ENCODE results near the gene NOL4L. TPM values are rescaled to one million over a fixed set of nuclear protein-coding genes. Genes with fewer than 3 reads are reported as not detected.

The NOL4L gene
- polyA plus RNA-seq, 3 donors: 1.1 to 30.9 (median 2.8) TPM

GRCh38 chr20:32603046-32603726 is 18.1 kb upstream of the NOL4L start:
- peak; percentile 73 to 90 (median 79) for DNase-seq
- no peaks in the 10 kb centered on the region for H4K20me1 ChIP-seq (ENCODE audit: insufficient read depth, low read length)
- WGBS (ENCODE audit: insufficient coverage): 12% methylated on average over 18 of the region's 18 CpGs
- H3K4me3 ChIP-seq (replicated peaks in 1 of 3; ENCODE audit: low read depth in 2 of 3, low read length in 3 of 3): peak overlapping the region in 1 of 3 experiments; percentile 28
- peak overlapping the region in 1 of 2 donors; percentile 48 for H3K4me3 Mint-ChIP-seq
- no peaks in the 10 kb centered on the region for H3K27me3 ChIP-seq (ENCODE audit: control insufficient read depth in 2 of 2, insufficient read depth in 2 of 2, low read length in 2 of 2)
- H3K79me2 ChIP-seq (ENCODE audit: insufficient read depth, low read length): no peaks in the 10 kb centered on the region
- intact Hi-C loops (cut with micrococcal nuclease): no loop called here
- H2AFZ ChIP-seq (ENCODE audit: insufficient read depth, low read depth, low read length, poor library complexity, severe bottlenecking): peak overlapping the region; percentile 77
- peaks cover 24% of the 10 kb centered on the region for H3K4me1 Mint-ChIP-seq
- H3K27me3 Mint-ChIP-seq (ENCODE audit: low read depth in 3 of 3): peaks cover 0 to 2% (median 0%) of the 10 kb centered on the region in 3 donors
- peaks cover 2 to 6% of the 10 kb centered on the region in 2 donors for H3K36me3 Mint-ChIP-seq
- no peaks in the 10 kb centered on the region for H3K36me3 ChIP-seq (replicated peaks in 1 of 2; ENCODE audit: control insufficient read depth in 1 of 2, insufficient read depth in 2 of 2, low read length in 2 of 2)
- peak overlapping the region; percentile 58 to 67 for H3K27ac ChIP-seq (ENCODE audit: low read depth in 1 of 2, low read length in 2 of 2)
- H3K9me3 ChIP-seq (replicated peaks in 1 of 2; ENCODE audit: control insufficient read depth in 1 of 2, insufficient read depth in 1 of 2, low read length in 2 of 2): no peaks in the 10 kb centered on the region
- H3K9me3 Mint-ChIP-seq: no peaks in the 10 kb centered on the region
- TF ChIP-seq CTCF (IDR thresholded peaks at IDR 0.05): no peak
- H3K9ac ChIP-seq (ENCODE audit: insufficient read depth, low read length, poor library complexity, severe bottlenecking): peak overlapping the region; percentile 19
- peak overlapping the region; percentile 35 for H3K4me2 ChIP-seq (replicated peaks; ENCODE audit: extremely low read depth, low read length, poor library complexity, severe bottlenecking)
- H3K4me1 ChIP-seq (ENCODE audit: control insufficient read depth in 1 of 2, insufficient read depth in 2 of 2, low read length in 2 of 2): peaks cover 49 to 54% of the 10 kb centered on the region in 2 donors
- peak overlapping the region in 6 of 7 donors; percentile 14 to 84 (median 80) for H3K27ac Mint-ChIP-seq

DNA sequence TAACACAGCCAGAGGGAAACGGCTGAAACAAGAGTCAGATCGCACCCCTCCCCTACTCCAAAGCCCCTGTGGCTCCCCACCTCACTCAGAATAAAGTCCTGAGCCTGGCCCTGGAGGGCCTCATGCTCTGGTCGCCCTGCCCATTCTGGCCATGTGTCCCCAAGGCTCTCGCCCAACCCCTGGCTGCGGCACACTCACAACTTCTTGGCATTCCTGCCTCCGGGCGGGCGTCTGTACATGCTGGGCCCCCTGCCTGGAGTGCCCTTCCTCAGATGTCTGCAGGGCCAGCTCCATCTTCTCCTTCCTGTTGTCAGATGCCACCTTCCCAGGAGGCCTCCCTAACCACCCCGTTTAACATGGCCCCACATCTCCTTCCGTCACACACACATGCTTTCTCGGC is 17.1 kb upstream of the NOL4L start:
- Mint-ChIP-seq H3K36me3 (peaks cover 2 to 6% of the 10 kb centered on the region in 2 donors), H3K4me3 (no peak overlapping the region), H3K27ac (peak overlapping the region in 5 of 7 donors; percentile 20 to 82 (median 76)), H3K9me3 (no peaks in the 10 kb centered on the region), H3K27me3 (ENCODE audit: low read depth in 3 of 3) (peaks cover 0 to 2% (median 0%) of the 10 kb centered on the region in 3 donors), H3K4me1 (peaks cover 24% of the 10 kb centered on the region)
- H3K9ac ChIP-seq (ENCODE audit: insufficient read depth, low read length, poor library complexity, severe bottlenecking): no peak overlapping the region
- 80% methylated on average over 11 of the region's 11 CpGs for WGBS (ENCODE audit: insufficient coverage)
- no peak for TF ChIP-seq CTCF (IDR thresholded peaks at IDR 0.05)
- H3K36me3 ChIP-seq (replicated peaks in 1 of 2; ENCODE audit: control insufficient read depth in 1 of 2, insufficient read depth in 2 of 2, low read length in 2 of 2): no peaks in the 10 kb centered on the region
- peak overlapping the region in 1 of 3 experiments; percentile 28 for H3K4me3 ChIP-seq (replicated peaks in 1 of 3; ENCODE audit: low read depth in 2 of 3, low read length in 3 of 3)
- no peak overlapping the region for H3K4me2 ChIP-seq (replicated peaks; ENCODE audit: extremely low read depth, low read length, poor library complexity, severe bottlenecking)
- H3K27me3 ChIP-seq (ENCODE audit: control insufficient read depth in 2 of 2, insufficient read depth in 2 of 2, low read length in 2 of 2): no peaks in the 10 kb centered on the region
- H3K4me1 ChIP-seq (ENCODE audit: control insufficient read depth in 1 of 2, insufficient read depth in 2 of 2, low read length in 2 of 2): peaks cover 49 to 54% of the 10 kb centered on the region in 2 donors
- intact Hi-C loops (cut with micrococcal nuclease): no loop called here
- no peaks in the 10 kb centered on the region for H4K20me1 ChIP-seq (ENCODE audit: insufficient read depth, low read length)
- no peaks in the 10 kb centered on the region for H3K9me3 ChIP-seq (replicated peaks in 1 of 2; ENCODE audit: control insufficient read depth in 1 of 2, insufficient read depth in 1 of 2, low read length in 2 of 2)
- H3K27ac ChIP-seq (ENCODE audit: low read depth in 1 of 2, low read length in 2 of 2): no peak overlapping the region
- peak overlapping the region; percentile 77 for H2AFZ ChIP-seq (ENCODE audit: insufficient read depth, low read depth, low read length, poor library complexity, severe bottlenecking)
- DNase-seq: no peak
- no peaks in the 10 kb centered on the region for H3K79me2 ChIP-seq (ENCODE audit: insufficient read depth, low read length)

Measured in CD14-positive monocyte (primary cell).